Measurements from ENCODE around the gene SURF2. TPM values are rescaled to one million over a fixed set of nuclear protein-coding genes. Genes with fewer than 3 reads are reported as not detected.

Gene SURF2
- total RNA-seq, 6 donors from 2014 or later, result 18.1 to 31.5 (median 21.7) TPM

GRCh38 chr9:133370685-133371084 is 14.3 kb downstream of the SURF2 start:
- peak in 1 of 4 donors; percentile 6 for TF ChIP-seq POLR2A (IDR thresholded peaks at IDR 0.05)
- TF ChIP-seq CTCF (IDR thresholded peaks at IDR 0.05), result no peak
- Histone ChIP-seq H3K4me1 (peaks cover 62 to 75% (median 67%) of the 10 kb centered on the region in 4 donors), H3K27ac (peak overlapping the region; percentile 10 to 63 (median 43)), H3K27me3 (no peaks in the 10 kb centered on the region), H3K36me3 (peaks cover 13 to 56% (median 24%) of the 10 kb centered on the region in 4 donors), H3K9me3 (no peaks in the 10 kb centered on the region), H3K4me3 (peak overlapping the region in 1 of 4 donors; percentile 8)
- DNase-seq (peak in 1 of 2 donors; percentile 28), ATAC-seq (ENCODE audit: low FRiP score in 2 of 2) (no peak)
- 63 to 66% methylated on average over 6 to 9 of the region's 9 CpGs for WGBS, 2 donors

- Histone ChIP-seq H3K4me1 (peaks cover 62 to 75% (median 67%) of the 10 kb centered on the region in 4 donors), H3K4me3 (peak overlapping the region in 2 of 4 donors; percentile 0 to 8), H3K27me3 (no peaks in the 10 kb centered on the region), H3K27ac (peak overlapping the region in 2 of 4 donors; percentile 62 to 63), H3K36me3 (peaks cover 9 to 50% (median 18%) of the 10 kb centered on the region in 4 donors), H3K9me3 (no peaks in the 10 kb centered on the region)
- DNase-seq, result no peak
- TF ChIP-seq POLR2AphosphoS5 (IDR thresholded peaks at IDR 0.05), result no peak
- 54 to 69% methylated on average over 12 of the region's 12 CpGs for WGBS, 2 donors
- no peak for ATAC-seq (ENCODE audit: low FRiP score in 2 of 2)
Measured at GRCh38 chr9:133371261-133371711, 14.9 kb downstream of the SURF2 start.

- no peak for TF ChIP-seq CTCF (IDR thresholded peaks at IDR 0.05)
- no peak for TF ChIP-seq POLR2AphosphoS5 (IDR thresholded peaks at IDR 0.05)
- no peak for TF ChIP-seq EP300 (IDR thresholded peaks at IDR 0.05)
- no peak for TF ChIP-seq POLR2A (IDR thresholded peaks at IDR 0.05)
- Histone ChIP-seq H3K27me3 (no peaks in the 10 kb centered on the region), H3K4me1 (peaks cover 62 to 82% (median 74%) of the 10 kb centered on the region in 4 donors), H3K36me3 (peaks cover 4 to 41% (median 10%) of the 10 kb centered on the region in 4 donors), H3K27ac (peak overlapping the region in 1 of 4 donors; percentile 62), H3K4me3 (no peak overlapping the region), H3K9me3 (no peaks in the 10 kb centered on the region)
- 87 to 88% methylated on average over 6 to 7 of the region's 7 CpGs for WGBS, 2 donors
- ATAC-seq (ENCODE audit: low FRiP score in 2 of 2), result no peak
- DNase-seq, result no peak
Measured at GRCh38 chr9:133372144-133372543, 15.8 kb downstream of the SURF2 start.

- WGBS, 2 donors, result 15 to 16% methylated on average over 12 of the region's 12 CpGs
- Histone ChIP-seq H3K36me3 (peaks cover 0 to 20% (median 7%) of the 10 kb centered on the region in 4 donors), H3K9me3 (no peaks in the 10 kb centered on the region), H3K4me1 (peaks cover 43 to 59% (median 56%) of the 10 kb centered on the region in 4 donors), H3K27me3 (no peaks in the 10 kb centered on the region), H3K27ac (peak overlapping the region; percentile 95 to 100 (median 96)), H3K4me3 (peak overlapping the region; percentile 70 to 96 (median 82))
- DNase-seq (no peak), ATAC-seq (ENCODE audit: low FRiP score in 2 of 2) (no peak)
- no peak for TF ChIP-seq POLR2AphosphoS5 (IDR thresholded peaks at IDR 0.05)
- no peak for TF ChIP-seq EP300 (IDR thresholded peaks at IDR 0.05)
- no peak for TF ChIP-seq CTCF (IDR thresholded peaks at IDR 0.05)
- TF ChIP-seq POLR2A (IDR thresholded peaks at IDR 0.05), result no peak
Measured at GRCh38 chr9:133374612-133375115, 18.3 kb downstream of the SURF2 start.

- no peak for TF ChIP-seq EP300 (IDR thresholded peaks at IDR 0.05)
- TF ChIP-seq POLR2AphosphoS5 (IDR thresholded peaks at IDR 0.05), result peak in 1 of 2 donors; percentile 26
- Histone ChIP-seq H3K27ac (peak overlapping the region; percentile 95 to 100 (median 96)), H3K27me3 (no peaks in the 10 kb centered on the region), H3K36me3 (peaks cover 0 to 14% (median 7%) of the 10 kb centered on the region in 4 donors), H3K4me3 (peak overlapping the region; percentile 70 to 96 (median 82)), H3K9me3 (no peaks in the 10 kb centered on the region), H3K4me1 (peaks cover 39 to 54% (median 51%) of the 10 kb centered on the region in 4 donors)
- 0 to 1% methylated on average over 5 to 8 of the region's 39 CpGs for whole genome bisulfite sequencing, 2 donors
- peak in 1 of 2 donors; percentile 67 for DNase-seq
- peak in 1 of 2 donors; percentile 5 for ATAC-seq (ENCODE audit: low FRiP score in 2 of 2)
Measured at GRCh38 chr9:133375116-133375723, 18.9 kb downstream of the SURF2 start.

Data from upper lobe of left lung (tissue), 6 donors.